Tibial nerve (tissue), 3 donors: ENCODE data around the gene STK31.

Source experiments
- CTCF ChIP-seq, 5 experiments: fragments of 200-600 bp in 3 of 5; fragments of 450-650 bp in 2 of 5; sonication (generic) in 3 of 5; IDR thresholded peaks; one replicate each; pipeline ENCODE4 v1.5.1; 2016 to 2019; ENCODE audit warnings: antibody characterized with exemption in 5 of 5, mild to moderate bottlenecking in 3 of 5, moderate library complexity in 2 of 5
- POLR2A ChIP-seq, 2 donors: fragments of 450-650 bp; IDR thresholded peaks; one replicate each; pipeline ENCODE4 v1.6.1; 2017; ENCODE audit warnings: antibody characterized with exemption in 2 of 2, mild to moderate bottlenecking in 2 of 2, moderate library complexity in 2 of 2

- TF ChIP-seq CTCF (IDR thresholded peaks at IDR 0.05) (no peak), POLR2A (IDR thresholded peaks at IDR 0.05) (no peak)
These were observed 33.2 kb downstream of the STK31 start for GRCh38 chr7:23743226-23743625.
